SK-N-SH treated with all-trans-retinoic acid at 6 μM for 48 hours (cell line): Measurements from ENCODE around the gene FRMD5.

ENCODE experiments used
- ATAC-seq: fragments of 200-7000 bp; cut with Tn5 transposase; 3 replicates; pipeline ENCODE4 v1.9.1; 2020; ENCODE audit warnings: mild to moderate bottlenecking, moderate library complexity
- ARNTL ChIP-seq: fragments of 450-650 bp; formaldehyde crosslinking; IDR thresholded peaks from 2 replicates; pipeline ENCODE4 v1.5.0; 2020; ENCODE audit warnings: low read depth, mild to moderate bottlenecking, moderate library complexity, borderline replicate concordance
- BACH2 ChIP-seq: fragments of 250-450 bp; sonication (Bioruptor Pico); IDR thresholded peaks from 2 replicates; pipeline ENCODE4 v1.9.0; 2021; ENCODE audit warnings: mild to moderate bottlenecking, borderline replicate concordance
- CSDC2 ChIP-seq: fragments of 250-450 bp; sonication (Bioruptor Pico); IDR thresholded peaks from 2 replicates; pipeline ENCODE4 v1.5.0; 2020; ENCODE audit warnings: mild to moderate bottlenecking, moderate library complexity
- ESRRG ChIP-seq: fragments of 250-450 bp; sonication (Bioruptor Pico); IDR thresholded peaks from 2 replicates; pipeline ENCODE4 v1.6.1; 2021; ENCODE audit warnings: mild to moderate bottlenecking
- GLIS3 ChIP-seq: fragments of 250-450 bp; sonication (Bioruptor Pico); IDR thresholded peaks from 2 replicates; pipeline ENCODE4 v1.5.0; 2020; ENCODE audit warnings: mild to moderate bottlenecking, moderate library complexity
- ISL1 ChIP-seq: fragments of 250-450 bp; sonication (Bioruptor Pico); IDR thresholded peaks from 2 replicates; pipeline ENCODE4 v2.1.2; 2022; ENCODE audit warnings: mild to moderate bottlenecking, moderate library complexity
- OSR1 ChIP-seq: fragments of 250-450 bp; sonication (Bioruptor Pico); IDR thresholded peaks from 2 replicates; pipeline ENCODE4 v1.8.0; 2022; ENCODE audit warnings: moderate library complexity, mild to moderate bottlenecking, inconsistent platforms
- PPARA ChIP-seq: fragments of 250-450 bp; sonication (Bioruptor Pico); IDR thresholded peaks from 2 replicates; pipeline ENCODE4 v1.5.0; 2020; ENCODE audit warnings: mild to moderate bottlenecking, borderline replicate concordance
- RARB ChIP-seq: fragments of 250-450 bp; sonication (Bioruptor Pico); IDR thresholded peaks from 2 replicates; pipeline ENCODE4 v1.8.0; 2021; ENCODE audit warnings: mild to moderate bottlenecking, moderate library complexity
- SNAI2 ChIP-seq: fragments of 250-450 bp; sonication (Bioruptor Pico); IDR thresholded peaks from 2 replicates; pipeline ENCODE4 v1.5.0; 2020; ENCODE audit warnings: mild to moderate bottlenecking, moderate library complexity
- TCF4 ChIP-seq: fragments of 250-450 bp; sonication (Bioruptor Pico); IDR thresholded peaks from 2 replicates; pipeline ENCODE4 v1.8.0; 2021; ENCODE audit warnings: mild to moderate bottlenecking, moderate library complexity, borderline replicate concordance
- TOX ChIP-seq: fragments of 250-450 bp; sonication (Bioruptor Pico); IDR thresholded peaks from 2 replicates; pipeline ENCODE4 v1.8.0; 2021; ENCODE audit warnings: mild to moderate bottlenecking, moderate library complexity, borderline replicate concordance
- ZC3H10 ChIP-seq: fragments of 250-450 bp; sonication (Bioruptor Pico); IDR thresholded peaks from 2 replicates; pipeline ENCODE4 v1.5.1; 2021; ENCODE audit warnings: mild to moderate bottlenecking, moderate library complexity
- ZFP3 ChIP-seq: fragments of 250-450 bp; sonication (Bioruptor Pico); IDR thresholded peaks from 2 replicates; pipeline ENCODE4 v1.5.0; 2020; ENCODE audit warnings: mild to moderate bottlenecking, moderate library complexity
- ZFP30 ChIP-seq: fragments of 450-650 bp; formaldehyde crosslinking; IDR thresholded peaks from 2 replicates; pipeline ENCODE4 v1.5.0; 2022; ENCODE audit warnings: mild to moderate bottlenecking, moderate library complexity
- ZNF565 ChIP-seq: fragments of 450-650 bp; formaldehyde crosslinking; conservative IDR thresholded peaks from 2 replicates; pipeline ENCODE4 v1.5.0; 2020; ENCODE audit warnings: low read depth, mild to moderate bottlenecking, moderate library complexity
- ZNF70 ChIP-seq: fragments of 450-650 bp; formaldehyde crosslinking; IDR thresholded peaks from 2 replicates; pipeline ENCODE4 v1.5.0; 2020; ENCODE audit warnings: mild to moderate bottlenecking, moderate library complexity
- ZNF8 ChIP-seq: fragments of 450-650 bp; formaldehyde crosslinking; IDR thresholded peaks from 2 replicates; pipeline ENCODE4 v1.5.0; 2020; ENCODE audit warnings: mild to moderate bottlenecking, moderate library complexity
- TF ChIP-seq, protein P1 (sequence below): fragments of 250-450 bp; sonication (Bioruptor Pico); IDR thresholded peaks from 2 replicates; pipeline ENCODE4 v1.8.0; 2021; ENCODE audit warnings: low read depth, mild to moderate bottlenecking, moderate library complexity, borderline replicate concordance
- TF ChIP-seq, protein P2 (sequence below): fragments of 250-450 bp; sonication (Bioruptor Pico); IDR thresholded peaks from 2 replicates; pipeline ENCODE4 v1.5.0; 2020; ENCODE audit warnings: mild to moderate bottlenecking, moderate library complexity
- TF ChIP-seq, protein P3 (sequence below): fragments of 250-450 bp; sonication (Bioruptor Pico); IDR thresholded peaks from 2 replicates; pipeline ENCODE4 v1.8.0; 2020; ENCODE audit warnings: mild to moderate bottlenecking, moderate library complexity, borderline replicate concordance
- TF ChIP-seq, protein P4 (sequence below): fragments of 250-450 bp; sonication (Bioruptor Pico); IDR thresholded peaks from 2 replicates; pipeline ENCODE4 v1.5.1; 2020; ENCODE audit warnings: low read depth, mild to moderate bottlenecking, moderate library complexity
- TF ChIP-seq, protein P5 (sequence below): fragments of 250-450 bp; sonication (Bioruptor Pico); IDR thresholded peaks from 2 replicates; pipeline ENCODE4 v1.5.1; 2021; ENCODE audit warnings: mild to moderate bottlenecking, moderate library complexity

FRMD5 gene

DNA sequence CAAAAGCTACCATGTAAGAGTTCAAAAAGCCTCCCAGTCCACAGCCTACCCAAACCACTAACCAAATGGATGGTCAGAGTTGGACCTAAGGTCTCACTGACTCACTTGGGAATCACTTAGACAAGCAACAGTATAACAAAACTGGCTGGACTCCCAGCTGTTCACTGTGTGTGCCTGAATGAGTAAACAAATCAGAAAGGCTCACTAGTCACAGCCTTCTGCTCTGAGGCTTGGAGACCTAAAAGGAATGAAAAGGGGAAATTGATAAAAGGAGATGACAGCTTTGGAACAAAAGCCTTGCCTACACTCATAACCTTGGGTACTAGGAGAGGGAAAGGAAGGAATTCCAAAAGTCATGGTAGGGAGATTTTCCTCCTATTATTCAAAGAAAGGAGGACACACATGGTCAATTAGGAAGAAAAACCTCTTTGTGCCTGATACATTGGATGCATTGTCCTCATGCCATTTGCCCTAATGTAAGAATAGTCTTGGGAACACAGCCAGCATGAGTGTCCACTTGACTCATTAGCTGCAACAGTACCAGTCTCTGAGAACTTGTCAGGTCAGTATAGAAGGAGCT is 92.3 kb downstream of the FRMD5 start:
- TF ChIP-seq ZC3H10 (no peak), ZNF565 (CRISPR knock-in tag) (no peak), ZFP30 (no peak), ESRRG (peak; percentile 15; the same call in 1 of the 2 replicates), CSDC2 (0 out of 2 replicates have a peak, but pooled peaks have one; percentile 49), ZNF70 (CRISPR knock-in tag) (no peak), SNAI2 (CRISPR knock-in tag) (no peak), PPARA (CRISPR knock-in tag) (no peak), TOX (CRISPR knock-in tag) (no peak), RARB (no peak), OSR1 (CRISPR knock-in tag) (no peak), ZFP3 (CRISPR knock-in tag) (peak; percentile 93), GLIS3 (CRISPR knock-in tag) (no peak), BACH2 (CRISPR knock-in tag) (no peak), ARNTL (no peak), ISL1 (CRISPR knock-in tag) (peak; percentile 39; the same call in 1 of the 2 replicates), ZNF8 (CRISPR knock-in tag) (0 out of 2 replicates have a peak, but pooled peaks have one; percentile 3)
- TF ChIP-seq, protein P1, sequence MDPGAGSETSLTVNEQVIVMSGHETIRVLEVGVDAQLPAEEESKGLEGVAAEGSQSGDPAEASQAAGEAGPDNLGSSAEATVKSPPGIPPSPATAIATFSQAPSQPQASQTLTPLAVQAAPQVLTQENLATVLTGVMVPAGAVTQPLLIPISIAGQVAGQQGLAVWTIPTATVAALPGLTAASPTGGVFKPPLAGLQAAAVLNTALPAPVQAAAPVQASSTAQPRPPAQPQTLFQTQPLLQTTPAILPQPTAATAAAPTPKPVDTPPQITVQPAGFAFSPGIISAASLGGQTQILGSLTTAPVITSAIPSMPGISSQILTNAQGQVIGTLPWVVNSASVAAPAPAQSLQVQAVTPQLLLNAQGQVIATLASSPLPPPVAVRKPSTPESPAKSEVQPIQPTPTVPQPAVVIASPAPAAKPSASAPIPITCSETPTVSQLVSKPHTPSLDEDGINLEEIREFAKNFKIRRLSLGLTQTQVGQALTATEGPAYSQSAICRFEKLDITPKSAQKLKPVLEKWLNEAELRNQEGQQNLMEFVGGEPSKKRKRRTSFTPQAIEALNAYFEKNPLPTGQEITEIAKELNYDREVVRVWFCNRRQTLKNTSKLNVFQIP: no peak
- TF ChIP-seq, protein P2, sequence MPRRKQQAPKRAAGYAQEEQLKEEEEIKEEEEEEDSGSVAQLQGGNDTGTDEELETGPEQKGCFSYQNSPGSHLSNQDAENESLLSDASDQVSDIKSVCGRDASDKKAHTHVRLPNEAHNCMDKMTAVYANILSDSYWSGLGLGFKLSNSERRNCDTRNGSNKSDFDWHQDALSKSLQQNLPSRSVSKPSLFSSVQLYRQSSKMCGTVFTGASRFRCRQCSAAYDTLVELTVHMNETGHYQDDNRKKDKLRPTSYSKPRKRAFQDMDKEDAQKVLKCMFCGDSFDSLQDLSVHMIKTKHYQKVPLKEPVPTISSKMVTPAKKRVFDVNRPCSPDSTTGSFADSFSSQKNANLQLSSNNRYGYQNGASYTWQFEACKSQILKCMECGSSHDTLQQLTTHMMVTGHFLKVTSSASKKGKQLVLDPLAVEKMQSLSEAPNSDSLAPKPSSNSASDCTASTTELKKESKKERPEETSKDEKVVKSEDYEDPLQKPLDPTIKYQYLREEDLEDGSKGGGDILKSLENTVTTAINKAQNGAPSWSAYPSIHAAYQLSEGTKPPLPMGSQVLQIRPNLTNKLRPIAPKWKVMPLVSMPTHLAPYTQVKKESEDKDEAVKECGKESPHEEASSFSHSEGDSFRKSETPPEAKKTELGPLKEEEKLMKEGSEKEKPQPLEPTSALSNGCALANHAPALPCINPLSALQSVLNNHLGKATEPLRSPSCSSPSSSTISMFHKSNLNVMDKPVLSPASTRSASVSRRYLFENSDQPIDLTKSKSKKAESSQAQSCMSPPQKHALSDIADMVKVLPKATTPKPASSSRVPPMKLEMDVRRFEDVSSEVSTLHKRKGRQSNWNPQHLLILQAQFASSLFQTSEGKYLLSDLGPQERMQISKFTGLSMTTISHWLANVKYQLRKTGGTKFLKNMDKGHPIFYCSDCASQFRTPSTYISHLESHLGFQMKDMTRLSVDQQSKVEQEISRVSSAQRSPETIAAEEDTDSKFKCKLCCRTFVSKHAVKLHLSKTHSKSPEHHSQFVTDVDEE: no peak
- TF ChIP-seq, protein P3, sequence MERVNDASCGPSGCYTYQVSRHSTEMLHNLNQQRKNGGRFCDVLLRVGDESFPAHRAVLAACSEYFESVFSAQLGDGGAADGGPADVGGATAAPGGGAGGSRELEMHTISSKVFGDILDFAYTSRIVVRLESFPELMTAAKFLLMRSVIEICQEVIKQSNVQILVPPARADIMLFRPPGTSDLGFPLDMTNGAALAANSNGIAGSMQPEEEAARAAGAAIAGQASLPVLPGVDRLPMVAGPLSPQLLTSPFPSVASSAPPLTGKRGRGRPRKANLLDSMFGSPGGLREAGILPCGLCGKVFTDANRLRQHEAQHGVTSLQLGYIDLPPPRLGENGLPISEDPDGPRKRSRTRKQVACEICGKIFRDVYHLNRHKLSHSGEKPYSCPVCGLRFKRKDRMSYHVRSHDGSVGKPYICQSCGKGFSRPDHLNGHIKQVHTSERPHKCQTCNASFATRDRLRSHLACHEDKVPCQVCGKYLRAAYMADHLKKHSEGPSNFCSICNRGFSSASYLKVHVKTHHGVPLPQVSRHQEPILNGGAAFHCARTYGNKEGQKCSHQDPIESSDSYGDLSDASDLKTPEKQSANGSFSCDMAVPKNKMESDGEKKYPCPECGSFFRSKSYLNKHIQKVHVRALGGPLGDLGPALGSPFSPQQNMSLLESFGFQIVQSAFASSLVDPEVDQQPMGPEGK (CRISPR knock-in tag): no peak
- TF ChIP-seq, protein P4, sequence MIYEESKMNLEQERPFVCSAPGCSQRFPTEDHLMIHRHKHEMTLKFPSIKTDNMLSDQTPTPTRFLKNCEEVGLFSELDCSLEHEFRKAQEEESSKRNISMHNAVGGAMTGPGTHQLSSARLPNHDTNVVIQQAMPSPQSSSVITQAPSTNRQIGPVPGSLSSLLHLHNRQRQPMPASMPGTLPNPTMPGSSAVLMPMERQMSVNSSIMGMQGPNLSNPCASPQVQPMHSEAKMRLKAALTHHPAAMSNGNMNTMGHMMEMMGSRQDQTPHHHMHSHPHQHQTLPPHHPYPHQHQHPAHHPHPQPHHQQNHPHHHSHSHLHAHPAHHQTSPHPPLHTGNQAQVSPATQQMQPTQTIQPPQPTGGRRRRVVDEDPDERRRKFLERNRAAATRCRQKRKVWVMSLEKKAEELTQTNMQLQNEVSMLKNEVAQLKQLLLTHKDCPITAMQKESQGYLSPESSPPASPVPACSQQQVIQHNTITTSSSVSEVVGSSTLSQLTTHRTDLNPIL (CRISPR knock-in tag): peak; percentile 34; the same call in 1 of the 2 replicates
- TF ChIP-seq, protein P5, sequence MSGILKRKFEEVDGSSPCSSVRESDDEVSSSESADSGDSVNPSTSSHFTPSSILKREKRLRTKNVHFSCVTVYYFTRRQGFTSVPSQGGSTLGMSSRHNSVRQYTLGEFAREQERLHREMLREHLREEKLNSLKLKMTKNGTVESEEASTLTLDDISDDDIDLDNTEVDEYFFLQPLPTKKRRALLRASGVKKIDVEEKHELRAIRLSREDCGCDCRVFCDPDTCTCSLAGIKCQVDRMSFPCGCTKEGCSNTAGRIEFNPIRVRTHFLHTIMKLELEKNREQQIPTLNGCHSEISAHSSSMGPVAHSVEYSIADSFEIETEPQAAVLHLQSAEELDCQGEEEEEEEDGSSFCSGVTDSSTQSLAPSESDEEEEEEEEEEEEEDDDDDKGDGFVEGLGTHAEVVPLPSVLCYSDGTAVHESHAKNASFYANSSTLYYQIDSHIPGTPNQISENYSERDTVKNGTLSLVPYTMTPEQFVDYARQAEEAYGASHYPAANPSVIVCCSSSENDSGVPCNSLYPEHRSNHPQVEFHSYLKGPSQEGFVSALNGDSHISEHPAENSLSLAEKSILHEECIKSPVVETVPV (CRISPR knock-in tag): no peak
- TF ChIP-seq, all 23 proteins: peak for 6
- ATAC-seq: peak; percentile 83

DNA sequence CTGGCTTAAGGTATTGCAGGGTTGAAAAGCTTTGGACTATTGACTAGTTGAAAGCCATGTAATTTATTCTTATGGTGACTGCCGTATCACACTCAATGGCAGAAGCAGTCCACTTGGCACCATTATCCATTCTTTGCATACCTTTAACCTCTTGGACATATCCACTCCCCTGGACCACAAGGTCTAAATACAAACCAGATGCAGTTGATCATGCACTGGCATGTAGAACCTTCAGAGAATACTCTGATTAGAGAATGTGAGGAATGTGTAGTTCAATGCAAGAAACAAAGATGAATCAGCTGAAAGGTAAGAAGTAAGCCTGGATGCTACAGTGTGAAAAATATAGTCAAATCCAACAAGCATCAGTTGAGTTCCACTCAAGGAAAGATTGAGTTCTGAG is 93.1 kb downstream of the FRMD5 start:
- TF ChIP-seq, protein P4 (CRISPR knock-in tag): 0 out of 2 replicates have a peak, but pooled peaks have one; percentile 27
- TF ChIP-seq CSDC2 (no peak), TCF4 (CRISPR knock-in tag) (peak; percentile 28; the same call in 1 of the 2 replicates), ISL1 (CRISPR knock-in tag) (peak; percentile 92), ZNF8 (CRISPR knock-in tag) (no peak)
- TF ChIP-seq, protein P2: no peak
- TF ChIP-seq, protein P1: 0 out of 2 replicates have a peak, but pooled peaks have one; percentile 44

More for the DNA sequence above, 93.1 kb downstream of the FRMD5 start:
- peak; percentile 81 for ATAC-seq
